Rectal smooth muscle tissue (tissue), 1 donor: ENCODE measurements around the gene GIGYF2.

Source experiments
- H3K27ac ChIP-seq: one replicate; pipeline ENCODE4 v1.7.0; 2013; ENCODE audit warnings: low read depth, low read length, inconsistent platforms
- H3K27me3 ChIP-seq: one replicate; pipeline ENCODE4 v1.7.0; 2013; ENCODE audit warnings: low read length; ENCODE audit not compliant: control insufficient read depth, insufficient read depth
- H3K36me3 ChIP-seq: one replicate; pipeline ENCODE4 v1.7.0; 2013; ENCODE audit warnings: low read length; ENCODE audit not compliant: control insufficient read depth, insufficient read depth
- H3K4me1 ChIP-seq: one replicate; pipeline ENCODE4 v1.7.0; 2013; ENCODE audit warnings: low read length; ENCODE audit not compliant: control insufficient read depth, insufficient read depth
- H3K4me3 ChIP-seq: one replicate; pipeline ENCODE4 v1.7.0; 2013; ENCODE audit warnings: low read length
- H3K9ac ChIP-seq: one replicate; pipeline ENCODE4 v1.7.0; 2013; ENCODE audit warnings: low read length

GIGYF2 gene

DNA sequence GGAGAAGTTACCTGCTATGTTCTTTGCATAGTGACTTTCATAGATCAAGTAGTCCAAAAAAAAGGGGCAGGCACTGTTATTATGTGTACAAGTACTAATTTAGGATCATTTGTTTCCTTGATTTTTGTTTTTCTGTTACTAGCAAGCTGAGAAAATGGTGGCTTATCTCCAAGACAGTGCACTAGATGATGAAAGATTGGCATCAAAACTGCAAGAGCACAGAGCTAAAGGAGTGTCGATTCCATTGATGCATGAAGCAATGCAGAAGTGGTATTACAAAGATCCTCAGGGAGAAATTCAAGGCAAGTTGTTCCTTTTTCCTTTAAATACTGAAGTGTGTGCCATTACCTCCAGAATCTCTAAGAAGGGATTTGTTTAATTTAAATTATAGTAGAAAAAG lies 98.8 kb downstream of the GIGYF2 start:
- no peak overlapping the region for H3K27ac ChIP-seq
- H3K27me3 ChIP-seq = no peaks in the 10 kb centered on the region
- no peaks in the 10 kb centered on the region for H3K4me1 ChIP-seq
- no peak overlapping the region for H3K4me3 ChIP-seq
- H3K9ac ChIP-seq = no peak overlapping the region
- H3K36me3 ChIP-seq = peaks cover 31% of the 10 kb centered on the region

DNA sequence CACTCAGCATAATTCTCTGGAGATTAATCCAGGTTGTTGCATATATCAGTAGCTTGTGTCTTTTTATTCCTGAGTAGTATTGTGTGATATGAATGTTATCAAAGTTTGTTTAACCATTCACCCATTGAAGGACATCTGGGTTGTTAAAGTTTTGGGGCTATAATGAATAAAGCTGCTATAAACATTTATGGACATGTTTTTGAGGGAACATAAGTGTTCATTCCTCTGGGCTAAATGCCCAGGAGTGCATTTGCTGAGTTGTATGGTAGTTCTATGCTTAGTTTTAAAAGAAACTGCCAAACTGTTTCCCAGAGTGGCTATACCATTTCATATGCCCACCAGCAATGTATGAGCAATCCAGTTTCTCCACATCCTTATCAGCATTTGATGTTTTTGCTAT lies 101.1 kb downstream of the GIGYF2 start:
- Histone ChIP-seq H3K27me3 (no peaks in the 10 kb centered on the region), H3K36me3 (peaks cover 13% of the 10 kb centered on the region), H3K4me3 (no peak overlapping the region), H3K27ac (no peak overlapping the region), H3K4me1 (no peaks in the 10 kb centered on the region), H3K9ac (no peak overlapping the region)

- no peak overlapping the region for H3K4me3 ChIP-seq
- no peak overlapping the region for H3K9ac ChIP-seq
- H3K27ac ChIP-seq = no peak overlapping the region
- no peaks in the 10 kb centered on the region for H3K4me1 ChIP-seq
- peaks cover 10% of the 10 kb centered on the region for H3K36me3 ChIP-seq
- H3K27me3 ChIP-seq = no peaks in the 10 kb centered on the region
These were observed 103.0 kb downstream of the GIGYF2 start for GRCh38 chr2:232800166-232800565.

DNA sequence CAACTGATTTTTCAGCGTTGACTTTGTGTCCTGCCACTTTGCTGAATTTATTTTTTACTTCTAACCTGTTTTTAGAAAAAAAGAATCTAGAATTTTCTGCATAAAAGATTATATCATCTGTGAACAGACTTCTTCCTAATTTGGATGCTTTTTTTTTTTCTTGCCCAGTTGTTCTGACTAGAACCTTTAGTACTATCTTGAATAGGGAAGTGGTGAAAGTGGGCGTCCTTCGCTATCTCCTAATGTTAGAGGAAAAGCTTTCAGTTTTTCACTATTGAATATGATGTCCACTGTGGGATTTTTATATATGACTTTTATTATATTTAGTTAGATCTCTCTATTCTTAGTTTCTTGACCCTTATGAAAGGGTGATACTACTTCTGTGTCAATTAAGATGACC lies 105.0 kb downstream of the GIGYF2 start:
- no peaks in the 10 kb centered on the region for H3K4me1 ChIP-seq
- no peak overlapping the region for H3K4me3 ChIP-seq
- H3K27me3 ChIP-seq = no peaks in the 10 kb centered on the region
- H3K9ac ChIP-seq = no peak overlapping the region
- H3K27ac ChIP-seq = no peak overlapping the region
- H3K36me3 ChIP-seq = peaks cover 4% of the 10 kb centered on the region

DNA sequence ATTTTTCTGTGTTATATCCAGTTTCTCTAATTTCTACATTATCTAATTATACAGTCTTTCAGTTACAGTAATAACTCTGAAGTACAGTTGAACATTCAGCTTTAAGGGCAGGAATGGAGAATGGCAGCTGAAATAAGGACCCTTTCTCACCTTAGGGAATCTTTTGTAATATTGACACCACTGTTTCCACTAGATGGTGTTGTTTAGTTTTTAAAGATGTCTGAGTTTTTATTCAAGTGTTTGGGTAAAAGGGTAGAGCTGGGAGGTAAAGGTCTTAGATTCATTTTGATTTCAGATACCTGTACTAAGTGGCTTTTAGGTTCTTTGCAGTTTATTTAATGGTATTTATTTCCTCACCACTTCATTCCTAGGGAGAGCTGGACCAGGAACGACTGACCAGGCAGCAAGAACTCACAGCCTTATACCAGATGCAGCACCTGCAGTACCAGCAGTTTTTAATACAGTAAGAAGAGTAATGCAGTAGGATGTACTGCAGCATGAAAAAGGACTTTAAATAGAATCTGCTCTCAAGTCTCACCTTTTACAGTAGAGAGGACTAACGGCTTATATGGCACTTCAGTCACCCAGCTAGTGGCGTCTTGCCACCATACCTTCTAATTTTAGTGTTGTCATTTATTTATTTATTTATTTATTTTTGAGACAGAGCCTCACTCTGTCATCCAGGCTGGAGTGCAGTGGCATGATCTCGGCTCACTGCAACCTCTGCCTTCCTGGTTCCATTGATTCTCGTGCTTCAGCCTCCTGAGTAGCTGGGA lies 112.4 kb downstream of the GIGYF2 start:
- Histone ChIP-seq H3K36me3 (peaks cover 14% of the 10 kb centered on the region), H3K27me3 (no peaks in the 10 kb centered on the region), H3K27ac (no peak overlapping the region), H3K4me3 (no peak overlapping the region), H3K4me1 (no peaks in the 10 kb centered on the region), H3K9ac (no peak overlapping the region)

DNA sequence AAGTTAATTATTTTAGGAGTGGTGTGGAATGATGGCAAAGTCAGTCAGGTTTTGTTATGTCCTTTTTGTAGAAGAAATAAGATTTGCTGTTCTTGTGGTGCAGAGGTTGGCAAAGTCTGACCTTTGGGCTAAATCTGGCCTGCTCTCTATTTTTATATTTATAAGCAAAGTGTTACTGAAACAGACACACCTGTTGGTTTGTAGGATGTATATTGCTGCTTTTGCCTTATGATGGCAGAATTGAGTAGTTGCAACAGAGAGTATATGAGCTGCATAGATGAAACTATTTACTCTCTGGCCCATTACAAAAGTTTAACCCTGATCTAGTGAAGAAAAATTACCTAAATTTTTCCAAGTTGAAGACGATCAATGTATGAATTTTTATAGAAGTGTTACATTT lies 113.3 kb downstream of the GIGYF2 start:
- Histone ChIP-seq H3K36me3 (peaks cover 16% of the 10 kb centered on the region), H3K27me3 (no peaks in the 10 kb centered on the region), H3K4me3 (no peak overlapping the region), H3K4me1 (peaks cover 2% of the 10 kb centered on the region), H3K9ac (no peak overlapping the region), H3K27ac (no peak overlapping the region)

DNA sequence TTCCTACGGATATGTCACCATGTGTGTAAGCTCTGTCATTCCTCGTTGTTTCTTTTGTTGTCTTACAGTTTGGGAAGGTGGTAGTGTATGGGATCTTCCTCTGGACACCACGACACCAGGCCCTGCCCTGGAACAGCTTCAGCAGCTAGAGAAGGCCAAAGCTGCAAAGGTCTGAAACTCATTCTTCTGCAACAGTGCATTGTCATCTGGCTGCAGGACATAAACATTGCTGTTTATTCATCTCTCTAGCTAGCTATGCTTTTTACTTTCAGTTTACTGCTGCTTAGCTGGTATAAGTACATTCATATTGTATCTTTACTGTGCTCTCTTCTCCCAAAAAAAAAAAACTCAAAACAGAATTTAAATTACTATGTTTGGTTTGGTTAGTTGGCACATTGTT lies 118.4 kb downstream of the GIGYF2 start:
- Histone ChIP-seq H3K27me3 (no peaks in the 10 kb centered on the region), H3K27ac (no peak overlapping the region), H3K36me3 (peaks cover 13% of the 10 kb centered on the region)

DNA sequence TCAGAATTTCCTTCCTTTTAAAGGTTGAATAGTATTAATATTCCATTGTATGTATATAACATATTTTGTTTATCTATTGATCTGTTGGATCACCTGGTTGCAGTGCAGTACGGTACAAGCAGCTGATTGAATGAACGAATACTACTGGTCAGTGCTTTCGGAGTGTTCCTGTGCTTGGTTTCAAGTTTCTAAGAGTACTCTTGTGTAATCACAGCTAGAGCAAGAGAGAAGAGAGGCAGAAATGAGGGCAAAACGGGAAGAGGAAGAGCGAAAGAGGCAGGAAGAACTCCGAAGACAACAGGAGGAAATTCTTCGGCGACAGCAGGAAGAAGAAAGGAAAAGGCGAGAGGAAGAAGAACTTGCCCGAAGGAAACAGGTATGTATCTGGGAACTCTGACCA lies 119.5 kb downstream of the GIGYF2 start:
- Histone ChIP-seq H3K4me3 (no peak overlapping the region), H3K27me3 (no peaks in the 10 kb centered on the region), H3K36me3 (peaks cover 13% of the 10 kb centered on the region), H3K4me1 (peaks cover 10% of the 10 kb centered on the region), H3K27ac (no peak overlapping the region), H3K9ac (no peak overlapping the region)

More for the DNA sequence above, 118.4 kb downstream of the GIGYF2 start:
- no peak overlapping the region for H3K9ac ChIP-seq
- H3K4me3 ChIP-seq = no peak overlapping the region
- peaks cover 10% of the 10 kb centered on the region for H3K4me1 ChIP-seq

GRCh38 chr2:232817756-232818155 lies 120.6 kb downstream of the GIGYF2 start:
- Histone ChIP-seq H3K9ac (no peak overlapping the region), H3K4me3 (no peak overlapping the region), H3K4me1 (peaks cover 10% of the 10 kb centered on the region), H3K27ac (no peak overlapping the region), H3K27me3 (no peaks in the 10 kb centered on the region), H3K36me3 (peaks cover 13% of the 10 kb centered on the region)

DNA sequence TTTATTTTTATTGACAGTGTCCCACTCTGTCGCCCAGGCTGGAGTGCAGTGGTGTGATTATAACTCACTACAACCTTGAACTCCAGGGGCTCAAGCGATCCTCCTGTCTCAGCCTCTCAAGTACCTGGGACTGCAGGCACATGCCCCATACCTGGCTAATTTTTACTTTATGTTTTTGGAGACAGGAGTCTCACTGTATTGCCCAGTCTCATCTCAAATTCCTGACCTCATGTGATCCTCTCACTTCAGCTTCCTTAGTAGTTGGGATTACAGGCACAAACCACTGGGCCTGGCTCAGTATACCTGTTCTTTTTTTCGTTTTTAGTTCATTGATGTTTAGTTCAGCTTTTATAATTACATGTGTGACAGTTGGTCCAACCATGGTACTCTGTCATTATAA lies 132.9 kb downstream of the GIGYF2 start:
- peaks cover 22% of the 10 kb centered on the region for H3K36me3 ChIP-seq

GRCh38 chr2:232831496-232831895 lies 134.4 kb downstream of the GIGYF2 start:
- Histone ChIP-seq H3K27me3 (no peaks in the 10 kb centered on the region), H3K4me3 (no peak overlapping the region), H3K9ac (no peak overlapping the region), H3K27ac (no peak overlapping the region), H3K4me1 (no peaks in the 10 kb centered on the region), H3K36me3 (peaks cover 22% of the 10 kb centered on the region)

More for the DNA sequence above, 132.9 kb downstream of the GIGYF2 start:
- H3K27ac ChIP-seq = no peak overlapping the region
- H3K4me1 ChIP-seq = no peaks in the 10 kb centered on the region
- H3K4me3 ChIP-seq = no peak overlapping the region
- H3K9ac ChIP-seq = no peak overlapping the region
- no peaks in the 10 kb centered on the region for H3K27me3 ChIP-seq

DNA sequence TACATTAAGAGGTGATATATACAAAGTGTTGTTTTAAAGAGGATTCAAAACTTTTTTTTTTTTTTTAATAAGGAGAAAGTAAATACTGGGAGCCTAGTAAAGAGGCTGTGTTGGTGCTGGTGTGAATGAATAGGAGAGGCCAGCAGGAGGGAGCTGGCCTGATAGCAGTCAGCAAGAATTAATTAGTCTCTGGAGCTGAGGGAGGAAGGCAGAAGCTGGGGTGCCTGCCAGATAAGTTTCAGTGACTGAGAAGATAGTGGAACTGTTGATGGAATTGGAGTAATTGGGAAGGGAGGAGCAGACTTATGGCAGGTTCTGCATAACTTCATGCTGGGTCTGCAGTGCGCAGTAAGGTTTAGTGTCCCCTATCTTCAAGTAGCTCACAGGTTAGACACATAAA lies 136.7 kb downstream of the GIGYF2 start:
- Histone ChIP-seq H3K4me3 (no peak overlapping the region), H3K4me1 (no peaks in the 10 kb centered on the region), H3K36me3 (peaks cover 29% of the 10 kb centered on the region), H3K27me3 (no peaks in the 10 kb centered on the region), H3K9ac (no peak overlapping the region), H3K27ac (no peak overlapping the region)

GRCh38 chr2:232835687-232836208 lies 138.6 kb downstream of the GIGYF2 start:
- H3K4me1 ChIP-seq = no peaks in the 10 kb centered on the region
- no peak overlapping the region for H3K27ac ChIP-seq
- H3K4me3 ChIP-seq = no peak overlapping the region
- H3K27me3 ChIP-seq = no peaks in the 10 kb centered on the region
- peaks cover 35% of the 10 kb centered on the region for H3K36me3 ChIP-seq
- H3K9ac ChIP-seq = no peak overlapping the region
